Smooth muscle cell of the brain vasculature (primary cell): ENCODE measurements around the gene PRPF19.

Source experiments
- DNase-seq: peaks from one replicate; pipeline ENCODE4 v3.0.0-alpha.2; 2012; ENCODE audit warnings: low read depth, low spot score

The PRPF19 gene

GRCh38 chr11:60874421-60875365, 31.7 kb downstream of the PRPF19 start:
- DNase-seq: no peak

- no peak for DNase-seq
Observed at GRCh38 chr11:60873533-60873932, 32.9 kb downstream of the PRPF19 start.

- peak; percentile 89 for DNase-seq
Observed at GRCh38 chr11:60872961-60873524, 33.3 kb downstream of the PRPF19 start.

- DNase-seq: peak; percentile 75
Observed at GRCh38 chr11:60872124-60872960, 34.0 kb downstream of the PRPF19 start.

GRCh38 chr11:60871378-60872061, 34.9 kb downstream of the PRPF19 start:
- peak; percentile 78 for DNase-seq

- DNase-seq: no peak
Observed at GRCh38 chr11:60870733-60871377, 35.5 kb downstream of the PRPF19 start.

GRCh38 chr11:60870276-60870675, 36.1 kb downstream of the PRPF19 start:
- DNase-seq: no peak

- no peak for DNase-seq
Observed at GRCh38 chr11:60869451-60869825, 36.9 kb downstream of the PRPF19 start.

GRCh38 chr11:60868682-60869450, 37.5 kb downstream of the PRPF19 start:
- no peak for DNase-seq

GRCh38 chr11:60867871-60868681, 38.3 kb downstream of the PRPF19 start:
- no peak for DNase-seq

- DNase-seq: no peak
Observed at GRCh38 chr11:60866911-60867870, 39.2 kb downstream of the PRPF19 start, which contains the start of gene ZP1. ZP1 (plus strand) TSS chr11:60867542; CDS start chr11:60867562, 20 bp downstream.

- no peak for DNase-seq
Observed at GRCh38 chr11:60864856-60865513, 41.4 kb downstream of the PRPF19 start.

GRCh38 chr11:60863550-60864521, 42.5 kb downstream of the PRPF19 start:
- no peak for DNase-seq

GRCh38 chr11:60862171-60862570, 44.2 kb downstream of the PRPF19 start:
- no peak for DNase-seq

- DNase-seq: no peak
Observed at GRCh38 chr11:60860943-60861342, 45.4 kb downstream of the PRPF19 start.

- DNase-seq: no peak
Observed at GRCh38 chr11:60859616-60860250, 46.7 kb downstream of the PRPF19 start.
